RWPE1 (cell line): ENCODE results near the gene RPP14.
"Not testable (repeated sequence)": the region's sequence is repeated elsewhere in the genome, so short reads cannot be mapped to it uniquely, and the experiment has no call there.

Source experiments
- CTCF ChIA-PET: fragments of 350-600 bp; sonication (Branson Sonifier 250); formaldehyde crosslinking; extraction: SDS; loops from one replicate; lab custom pipeline; 2021; lab: Yijun Ruan, JAX
- POLR2A ChIA-PET: fragments of 400-600 bp; formaldehyde crosslinking; extraction: SDS; loops from one replicate; lab custom pipeline; 2020; ENCODE audit warnings: antibody characterized with exemption; ENCODE audit not compliant: low non-redundant PET; lab: Yijun Ruan, JAX
- DNase-seq: peaks from one replicate; pipeline ENCODE4 v3.0.0; 2012; ENCODE audit warnings: low spot score
- H3K27ac ChIP-seq: fragments of 450-650 bp; 2 replicates; pipeline ENCODE4 v1.5.1; 2017
- TF ChIP-seq, protein P1 (sequence below): fragments of 450-650 bp; conservative IDR thresholded peaks from 2 replicates; pipeline ENCODE4 v1.5.1; 2017; ENCODE audit warnings: low read depth, mild to moderate bottlenecking

The RPP14 gene

GRCh38 chr3:58274027-58274614, 31.9 kb upstream of the RPP14 start:
- H3K27ac ChIP-seq: no peak overlapping the region
- TF ChIP-seq, protein P1, sequence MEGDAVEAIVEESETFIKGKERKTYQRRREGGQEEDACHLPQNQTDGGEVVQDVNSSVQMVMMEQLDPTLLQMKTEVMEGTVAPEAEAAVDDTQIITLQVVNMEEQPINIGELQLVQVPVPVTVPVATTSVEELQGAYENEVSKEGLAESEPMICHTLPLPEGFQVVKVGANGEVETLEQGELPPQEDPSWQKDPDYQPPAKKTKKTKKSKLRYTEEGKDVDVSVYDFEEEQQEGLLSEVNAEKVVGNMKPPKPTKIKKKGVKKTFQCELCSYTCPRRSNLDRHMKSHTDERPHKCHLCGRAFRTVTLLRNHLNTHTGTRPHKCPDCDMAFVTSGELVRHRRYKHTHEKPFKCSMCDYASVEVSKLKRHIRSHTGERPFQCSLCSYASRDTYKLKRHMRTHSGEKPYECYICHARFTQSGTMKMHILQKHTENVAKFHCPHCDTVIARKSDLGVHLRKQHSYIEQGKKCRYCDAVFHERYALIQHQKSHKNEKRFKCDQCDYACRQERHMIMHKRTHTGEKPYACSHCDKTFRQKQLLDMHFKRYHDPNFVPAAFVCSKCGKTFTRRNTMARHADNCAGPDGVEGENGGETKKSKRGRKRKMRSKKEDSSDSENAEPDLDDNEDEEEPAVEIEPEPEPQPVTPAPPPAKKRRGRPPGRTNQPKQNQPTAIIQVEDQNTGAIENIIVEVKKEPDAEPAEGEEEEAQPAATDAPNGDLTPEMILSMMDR: no peak
- CTCF ChIA-PET: no interaction called here
- DNase-seq: no peak
- POLR2A ChIA-PET: no interaction called here

DNA sequence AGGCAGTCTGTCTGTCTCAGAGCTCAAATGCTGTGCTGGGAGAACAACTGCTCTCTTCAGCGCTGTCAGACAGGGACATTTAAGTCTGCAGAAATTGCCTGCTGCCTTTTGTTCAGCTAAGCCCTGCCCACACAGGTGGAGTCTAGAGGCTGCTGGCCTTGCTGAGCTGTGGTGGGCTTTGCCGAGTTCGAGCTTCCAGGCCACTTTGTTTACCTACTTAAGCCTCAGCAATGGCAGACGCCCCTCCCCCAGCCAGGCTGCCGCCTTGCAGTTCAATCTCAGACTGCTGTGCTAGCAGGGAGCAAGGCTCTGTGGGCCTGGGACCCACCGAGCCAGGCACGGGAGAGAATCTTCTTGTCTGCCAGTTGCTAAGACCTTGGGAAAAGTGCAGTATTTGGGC, 25.0 kb upstream of the RPP14 start:
- no peak overlapping the region for H3K27ac ChIP-seq
- TF ChIP-seq, protein P1: no peak
- POLR2A ChIA-PET: no interaction called here
- CTCF ChIA-PET: no interaction called here
- DNase-seq: no peak

- CTCF ChIA-PET: interaction anchor here (0.7 to 1.0 kb wide), 2 partner anchors 106 to 298 kb away, joined by 3 read pairs; no protein-coding TSS in a partner anchor
- POLR2A ChIA-PET: no interaction called here
- no peak overlapping the region for H3K27ac ChIP-seq
- no peak for DNase-seq
- TF ChIP-seq, protein P1: no peak
Measured at GRCh38 chr3:58285334-58285733, 20.7 kb upstream of the RPP14 start.

GRCh38 chr3:58287354-58287753, 18.7 kb upstream of the RPP14 start:
- no peak overlapping the region for H3K27ac ChIP-seq
- no peak for DNase-seq
- ChIA-PET CTCF (no interaction called here), POLR2A (no interaction called here)
- TF ChIP-seq, protein P1: no peak

GRCh38 chr3:58288011-58288728, 17.9 kb upstream of the RPP14 start:
- CTCF ChIA-PET: no interaction called here
- POLR2A ChIA-PET: no interaction called here
- TF ChIP-seq, protein P1: no peak

GRCh38 chr3:58288964-58289613, 17.0 kb upstream of the RPP14 start:
- POLR2A ChIA-PET, H3K27ac ChIP-seq, CTCF ChIA-PET, DNase-seq: not testable (repeated sequence)

More at GRCh38 chr3:58288011-58288728, 17.9 kb upstream of the RPP14 start:
- DNase-seq: no peak
- no peak overlapping the region for H3K27ac ChIP-seq

- CTCF ChIA-PET, POLR2A ChIA-PET, DNase-seq, H3K27ac ChIP-seq: not testable (repeated sequence)
Measured at GRCh38 chr3:58290446-58290845, 15.6 kb upstream of the RPP14 start.
